ENCODE measurements around the gene PYCR2.

- TF ChIP-seq CTCF (IDR thresholded peaks at IDR 0.05), result no peak
- no peak for TF ChIP-seq POLR2A (IDR thresholded peaks at IDR 0.05)
- no peak for TF ChIP-seq EP300 (IDR thresholded peaks at IDR 0.05)
- TF ChIP-seq POLR2AphosphoS5 (IDR thresholded peaks at IDR 0.05), result no peak
Measured at GRCh38 chr1:225946082-225946620, 22.1 kb upstream of the PYCR2 start.
